ENCODE data around the gene RGL3.

- TF ChIP-seq, protein P1, sequence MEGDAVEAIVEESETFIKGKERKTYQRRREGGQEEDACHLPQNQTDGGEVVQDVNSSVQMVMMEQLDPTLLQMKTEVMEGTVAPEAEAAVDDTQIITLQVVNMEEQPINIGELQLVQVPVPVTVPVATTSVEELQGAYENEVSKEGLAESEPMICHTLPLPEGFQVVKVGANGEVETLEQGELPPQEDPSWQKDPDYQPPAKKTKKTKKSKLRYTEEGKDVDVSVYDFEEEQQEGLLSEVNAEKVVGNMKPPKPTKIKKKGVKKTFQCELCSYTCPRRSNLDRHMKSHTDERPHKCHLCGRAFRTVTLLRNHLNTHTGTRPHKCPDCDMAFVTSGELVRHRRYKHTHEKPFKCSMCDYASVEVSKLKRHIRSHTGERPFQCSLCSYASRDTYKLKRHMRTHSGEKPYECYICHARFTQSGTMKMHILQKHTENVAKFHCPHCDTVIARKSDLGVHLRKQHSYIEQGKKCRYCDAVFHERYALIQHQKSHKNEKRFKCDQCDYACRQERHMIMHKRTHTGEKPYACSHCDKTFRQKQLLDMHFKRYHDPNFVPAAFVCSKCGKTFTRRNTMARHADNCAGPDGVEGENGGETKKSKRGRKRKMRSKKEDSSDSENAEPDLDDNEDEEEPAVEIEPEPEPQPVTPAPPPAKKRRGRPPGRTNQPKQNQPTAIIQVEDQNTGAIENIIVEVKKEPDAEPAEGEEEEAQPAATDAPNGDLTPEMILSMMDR (conservative IDR thresholded peaks at IDR 0.05 in 1 of 2, IDR thresholded peaks at IDR 0.05 in 1 of 2; ENCODE audit: low read depth in 1 of 2, low read length in 2 of 2), result no peak
- TF ChIP-seq EZH2 (IDR thresholded peaks at IDR 0.05; ENCODE audit: low read length, missing control alignments), result no peak
Measured at GRCh38 chr19:11450570-11451326, 31.6 kb upstream of the RGL3 start.
